Karpas-422 (cell line): ENCODE results near the gene SCP2. TPM values are rescaled to one million over a fixed set of nuclear protein-coding genes. Genes with fewer than 3 reads are reported as not detected.

Experiments
- small RNA-seq: library from RNA; depleted of rRNA; stranded (forward); fragments of <200 nt; gene quantifications from one replicate; pipeline ENCODE3, GENCODE V24; 2014
- total RNA-seq: library from RNA; depleted of rRNA; stranded (reverse); fragments of >200 nt; shearing (Covaris generic); gene quantifications from 2 replicates; pipeline ENCODE4 v1.2.3, GENCODE V29; 2014; ENCODE audit warnings: low replicate concordance; rRNA removed

The SCP2 gene
- total RNA-seq, 1 experiment from 2014 or later, result 146 TPM

Small RNAs within 50 kb of the gene (small RNA-seq; reads per million reads assigned to genes)
- gene AC099677.1 (not detected), gene AC099677.2 (not detected), gene HIGD1AP11 (not detected), gene MIR1273F (not detected), gene MIR1273G (not detected), gene MIR5095 (not detected)

Other genes with a start within 250 kb of the SCP2 start
- gene COA7, start 228.9 kb upstream of the SCP2 start, total RNA-seq, result 10.8 and 11.3 TPM in 2 replicates
- gene ZYG11B, start 200.8 kb upstream of the SCP2 start, total RNA-seq, result 10.8 and 25.6 TPM in 2 replicates
- not detected in 2 replicates for gene ZYG11A, start 84.5 kb upstream of the SCP2 start, total RNA-seq
- gene ECHDC2, start 5.5 kb upstream of the SCP2 start, total RNA-seq, result not detected in 2 replicates
- not detected in 2 replicates for gene PODN, start 134.9 kb downstream of the SCP2 start, total RNA-seq
- not detected in 2 replicates for gene SLC1A7, start 215.4 kb downstream of the SCP2 start, total RNA-seq